NCI-H1417 treated with DMSO at 0.1 percent for 48 hours (cell line): ENCODE results near the gene MAGI2.
A peak's percentile ranks its signal among the peaks of the same experiment; 100 is the strongest.
"Not testable (repeated sequence)": the region's sequence is repeated elsewhere in the genome, so short reads cannot be mapped to it uniquely, and the experiment has no call there.

Experiments used
- DNase-seq: peaks from one replicate; lab custom pipeline; 2025; lab: John Stamatoyannopoulos, UW

The MAGI2 gene

DNA sequence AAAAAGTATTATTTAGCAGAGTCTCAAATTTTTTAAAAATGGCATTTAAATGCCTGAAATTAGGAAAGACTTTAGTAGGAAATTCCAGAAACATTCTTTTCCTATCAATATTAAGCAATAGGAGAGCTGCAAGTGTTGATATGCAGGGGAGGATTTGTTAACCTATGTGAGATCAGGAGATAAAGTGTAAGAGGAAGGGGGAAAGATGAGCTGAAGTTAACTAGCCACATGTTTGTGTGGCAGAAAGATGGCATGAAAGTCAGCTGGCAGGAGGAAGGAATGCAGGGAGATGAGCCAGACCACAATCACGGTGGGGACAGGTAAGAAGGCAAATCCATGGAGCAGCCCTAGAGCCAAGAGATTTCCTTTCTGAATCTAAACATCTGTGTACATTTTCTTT lies 303.6 kb downstream of the MAGI2 start:
- no peak for DNase-seq

DNA sequence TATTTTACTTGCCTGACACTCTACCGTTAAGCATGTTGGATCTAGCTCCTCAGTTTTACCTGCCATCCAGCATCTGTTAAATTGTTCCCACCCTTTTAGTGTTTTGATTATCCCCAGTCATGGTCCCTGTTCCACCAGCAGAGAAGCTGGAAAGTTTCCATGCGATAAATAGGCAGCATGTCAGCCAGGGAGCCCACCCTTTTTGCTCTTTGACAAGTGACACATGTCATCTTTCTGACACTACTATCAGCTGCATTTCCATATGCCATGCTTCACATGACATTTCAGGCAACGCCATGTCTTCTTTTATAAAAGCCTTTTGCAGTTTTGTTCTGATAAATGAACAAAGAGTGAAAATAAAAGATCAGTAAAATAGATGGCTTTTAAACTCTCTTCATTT lies 310.8 kb downstream of the MAGI2 start:
- DNase-seq, result no peak

DNA sequence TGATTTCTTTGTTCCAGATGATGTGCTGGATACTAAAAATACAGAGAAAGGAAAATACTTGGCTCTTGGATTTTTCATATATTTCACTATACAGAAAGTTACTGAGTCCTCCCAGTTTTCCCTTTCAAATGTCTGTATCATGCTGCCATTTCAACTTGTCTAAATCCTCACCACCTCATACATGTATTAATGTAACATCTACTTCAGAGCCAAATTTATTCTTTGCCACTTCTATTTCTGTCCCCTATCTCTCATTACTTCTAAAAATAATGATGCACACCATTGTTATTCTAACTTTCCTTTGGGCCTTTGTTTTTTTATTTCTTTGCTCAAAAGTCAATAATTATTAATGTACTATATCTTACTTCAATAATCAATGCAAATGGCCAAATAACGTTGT lies 312.2 kb downstream of the MAGI2 start:
- no peak for DNase-seq

DNA sequence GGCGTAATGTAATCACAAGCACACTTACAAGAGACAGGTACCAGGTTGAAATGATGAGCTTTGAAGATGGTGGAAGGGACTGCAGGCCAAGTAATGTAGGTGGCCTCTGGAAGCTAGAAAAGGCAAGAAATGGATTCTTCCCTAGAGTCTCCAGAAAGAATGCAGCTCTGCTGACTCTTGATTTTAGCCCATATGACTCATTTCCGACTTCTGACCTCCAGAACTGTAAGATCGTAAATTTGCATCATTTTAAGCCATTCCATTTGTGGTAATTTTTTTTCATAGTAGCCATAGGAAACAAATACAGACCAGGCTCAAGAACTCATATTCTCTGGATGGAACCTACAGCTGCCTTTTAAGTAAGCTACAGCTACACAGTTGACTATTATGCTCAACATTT lies 315.5 kb downstream of the MAGI2 start:
- no peak for DNase-seq

DNA sequence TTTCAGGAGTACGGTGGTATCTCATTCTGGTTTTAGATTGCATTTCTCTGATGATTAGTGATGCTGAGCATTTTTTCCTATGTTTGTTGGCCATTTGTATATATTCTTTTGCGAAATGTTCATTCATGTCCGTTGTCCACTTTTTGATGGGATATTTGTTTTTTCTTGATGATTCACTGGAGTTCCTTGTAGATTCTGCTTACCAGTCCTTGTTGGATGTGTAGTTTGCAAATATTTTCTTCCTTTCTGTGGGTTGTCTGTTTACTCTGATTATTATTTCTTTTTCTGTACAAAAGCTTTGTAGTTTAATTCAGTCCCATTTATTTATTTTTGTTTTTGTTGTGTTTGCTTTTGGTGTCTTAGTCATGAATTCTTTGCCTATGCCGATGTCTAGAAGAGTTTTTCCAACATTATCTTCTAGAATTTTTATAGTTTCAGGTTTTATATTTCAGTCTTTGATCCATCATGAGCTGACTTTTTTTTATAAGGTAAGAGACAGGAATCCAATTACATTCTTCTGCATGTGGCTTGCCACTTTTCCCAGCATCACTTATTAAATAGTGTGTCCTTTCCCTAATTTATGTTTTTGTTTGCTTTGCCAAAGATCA lies 320.5 kb downstream of the MAGI2 start:
- no peak for DNase-seq

DNA sequence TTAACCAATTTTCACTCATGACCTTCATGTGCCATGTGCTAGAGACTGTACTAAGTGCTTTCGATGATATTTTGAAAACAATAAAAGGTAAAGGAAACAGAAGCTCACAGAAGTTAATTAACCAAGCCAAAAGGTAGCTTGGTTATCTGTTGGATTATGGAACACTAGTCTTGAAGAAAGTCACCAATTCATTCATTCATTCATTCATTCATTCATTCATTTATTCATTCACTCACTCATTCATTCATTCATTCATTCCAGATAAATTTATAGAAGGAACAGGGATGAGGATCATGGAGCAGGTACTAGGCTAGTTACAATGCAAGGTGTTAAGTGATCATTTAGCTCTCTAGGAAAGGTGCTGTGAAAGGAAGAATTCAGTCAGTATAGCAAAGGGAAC lies 322.8 kb downstream of the MAGI2 start:
- no peak for DNase-seq

DNA sequence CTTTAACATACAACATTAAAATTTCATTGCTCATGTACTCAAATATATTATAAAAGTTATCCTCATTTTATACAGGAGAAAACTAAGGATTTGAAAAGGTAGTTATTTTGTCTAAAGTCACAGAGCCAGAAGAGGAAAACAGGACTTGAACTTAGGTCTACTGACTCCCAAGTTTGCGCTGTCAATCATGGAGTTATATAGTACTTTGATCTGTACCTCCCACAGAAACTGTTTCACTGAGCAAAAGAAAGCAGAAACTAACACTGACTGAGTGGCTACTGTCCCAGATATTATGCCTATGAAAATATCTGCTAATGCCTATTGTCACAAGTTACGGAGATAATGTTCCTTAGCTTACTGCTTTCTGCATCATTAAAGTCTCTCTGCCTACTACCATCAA lies 329.1 kb downstream of the MAGI2 start:
- no peak for DNase-seq

DNA sequence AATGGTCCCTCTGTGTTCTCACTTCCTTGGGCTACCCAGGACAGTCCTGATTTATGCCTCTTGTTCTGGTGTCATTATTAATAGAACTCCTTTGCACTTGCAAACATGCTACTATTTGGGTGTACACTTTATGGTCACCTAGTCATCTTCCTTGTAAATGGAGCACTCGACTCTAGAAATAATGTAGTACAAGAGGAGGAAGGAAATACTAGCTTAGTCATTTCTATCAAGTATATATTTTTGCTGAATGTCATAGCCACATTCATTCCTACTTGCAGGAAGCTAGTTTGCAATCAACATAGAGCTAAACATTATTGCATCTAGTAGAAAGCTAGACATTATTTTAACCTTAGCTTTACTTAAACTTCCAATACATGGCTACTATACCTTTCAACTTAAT lies 335.3 kb downstream of the MAGI2 start:
- DNase-seq, result no peak

DNA sequence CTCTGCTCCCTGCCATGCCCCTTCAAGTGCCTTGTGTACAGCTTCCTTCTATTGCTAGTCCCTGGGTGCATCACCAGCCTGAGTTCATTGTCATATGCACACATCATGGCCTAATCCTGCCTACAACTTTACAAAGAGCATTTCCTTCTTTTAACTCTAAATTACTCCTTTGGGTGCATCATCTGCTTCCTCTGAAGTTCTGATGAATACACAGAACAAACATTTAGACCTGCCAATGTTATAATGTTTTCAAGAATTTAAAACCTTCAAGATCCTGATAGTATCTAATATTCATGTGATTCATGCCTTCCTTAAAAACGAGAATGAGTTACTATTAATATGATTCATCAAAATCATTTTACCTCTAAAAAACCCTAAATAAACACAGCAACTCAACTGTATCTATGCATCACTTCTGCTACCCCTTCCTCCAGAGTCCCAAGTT lies 357.1 kb downstream of the MAGI2 start:
- no peak for DNase-seq

DNA sequence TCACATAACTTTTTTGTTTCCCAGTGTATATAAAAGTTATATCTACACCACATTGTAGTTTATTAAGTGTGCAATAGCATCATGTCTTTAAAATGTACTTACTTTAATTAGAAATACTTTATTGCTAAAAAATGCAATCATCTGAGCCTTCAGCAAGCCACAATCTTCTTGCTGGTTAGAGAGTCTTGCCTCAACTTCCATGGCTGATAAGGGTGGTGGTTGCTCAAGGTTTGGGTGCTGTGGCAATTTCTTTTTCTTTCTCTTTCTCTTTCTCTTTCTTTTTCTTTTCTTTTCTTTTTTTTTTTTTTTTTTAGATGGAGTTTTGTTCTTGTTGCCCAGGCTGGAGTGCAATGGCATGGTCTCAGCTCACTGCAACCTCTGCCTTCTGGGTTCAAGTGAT lies 360.0 kb downstream of the MAGI2 start:
- DNase-seq, result no peak

DNA sequence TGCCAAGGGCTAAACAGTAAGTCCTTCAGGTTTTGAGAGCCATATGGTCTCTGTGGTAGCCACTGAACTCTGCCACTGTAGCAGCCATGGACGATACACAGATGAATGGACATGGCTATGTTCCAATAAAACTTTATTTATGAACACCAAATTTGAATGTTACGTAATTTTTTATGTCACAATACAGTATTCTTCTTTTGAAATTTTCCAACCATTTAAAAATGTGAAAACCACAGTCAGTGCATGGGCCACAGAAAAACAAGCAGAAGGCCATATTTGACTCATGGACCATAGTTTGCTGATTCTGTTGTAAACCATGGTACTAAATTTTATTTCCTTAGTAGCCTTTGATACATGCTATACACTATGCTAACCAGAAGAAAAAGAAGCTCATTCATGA lies 361.8 kb downstream of the MAGI2 start:
- no peak for DNase-seq

DNA sequence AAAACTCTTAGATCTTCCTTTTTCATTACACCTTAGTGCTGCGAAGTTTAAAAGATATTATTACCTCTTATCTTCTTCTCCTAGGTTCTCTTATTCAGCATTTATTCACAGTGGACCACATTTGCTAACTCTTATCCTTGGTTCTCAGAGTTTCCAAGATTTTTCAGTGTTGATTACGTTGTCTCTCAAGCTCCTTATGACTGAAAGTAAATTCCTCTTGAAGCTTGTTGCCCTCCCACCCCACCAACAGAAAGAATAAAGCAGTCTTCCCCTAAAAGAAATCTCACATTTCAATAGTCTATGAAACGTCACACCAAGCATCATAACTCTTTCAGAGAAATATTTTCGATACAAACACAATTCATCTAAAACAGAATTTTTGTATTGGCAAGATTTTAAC lies 362.5 kb downstream of the MAGI2 start:
- DNase-seq, result no peak

DNA sequence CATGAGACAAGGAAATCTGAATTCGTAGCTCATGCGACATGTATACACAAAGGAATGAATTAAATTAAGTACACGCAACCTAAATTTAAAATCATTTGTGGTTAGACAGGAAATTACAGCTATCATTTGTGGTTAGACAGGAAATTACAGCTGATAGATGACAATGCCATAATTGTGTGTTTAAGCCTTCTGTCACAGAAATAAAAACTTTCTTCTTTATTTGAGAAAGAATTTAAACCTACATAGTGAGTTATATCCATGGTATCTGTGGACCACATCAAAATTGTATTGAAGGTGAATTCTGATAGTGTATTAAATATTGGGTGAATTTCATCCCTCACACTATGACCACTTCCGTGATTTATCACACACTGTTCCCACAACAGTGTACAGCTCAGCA lies 362.9 kb downstream of the MAGI2 start:
- DNase-seq, result no peak

DNA sequence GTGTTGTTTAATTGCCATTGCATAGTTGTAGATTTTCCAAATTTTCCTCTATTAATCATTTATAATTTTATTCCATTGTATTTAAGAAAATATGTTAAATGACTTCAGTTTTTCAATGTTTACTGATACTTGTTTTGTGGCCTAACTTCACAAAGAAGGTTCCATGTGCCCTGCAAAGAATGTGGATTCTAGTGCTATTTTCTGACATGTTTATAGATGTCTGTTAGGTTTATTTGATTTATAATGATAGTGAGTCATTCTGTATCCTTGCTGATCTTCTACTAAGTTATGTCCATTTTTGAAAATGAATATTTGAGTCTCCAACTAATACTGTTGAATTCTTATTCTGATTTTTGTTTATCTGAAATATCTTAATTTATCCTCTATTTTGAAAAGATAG lies 369.0 kb downstream of the MAGI2 start:
- DNase-seq, result no peak

DNA sequence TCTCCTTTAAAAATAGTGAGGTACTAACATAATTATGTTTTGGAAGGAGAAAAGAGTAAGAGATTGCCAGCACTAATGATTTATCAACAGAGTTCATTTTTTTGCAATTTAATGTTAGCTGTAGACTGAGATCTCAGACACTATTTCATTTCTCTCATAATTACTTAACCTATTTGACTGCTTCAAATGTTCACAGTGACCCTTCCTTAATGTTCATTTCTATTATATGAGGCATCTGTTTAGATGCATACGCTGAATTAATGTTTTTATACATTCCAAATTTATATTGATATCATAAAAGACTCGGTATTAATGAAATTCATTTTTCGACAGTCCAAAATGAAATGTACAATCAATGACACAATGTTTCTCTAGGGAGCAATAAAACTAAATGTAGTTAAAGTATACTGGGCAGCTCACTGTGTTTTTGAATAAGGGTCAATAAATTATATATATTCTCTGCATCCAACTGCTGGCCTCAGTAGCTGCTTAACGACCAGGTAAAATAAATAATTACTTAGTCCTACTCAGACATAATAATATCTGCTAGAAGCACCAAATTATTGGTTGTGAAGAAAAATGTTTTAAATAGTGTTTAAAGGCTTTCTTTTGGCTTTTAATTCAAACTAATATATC lies 373.4 kb downstream of the MAGI2 start:
- no peak for DNase-seq

DNA sequence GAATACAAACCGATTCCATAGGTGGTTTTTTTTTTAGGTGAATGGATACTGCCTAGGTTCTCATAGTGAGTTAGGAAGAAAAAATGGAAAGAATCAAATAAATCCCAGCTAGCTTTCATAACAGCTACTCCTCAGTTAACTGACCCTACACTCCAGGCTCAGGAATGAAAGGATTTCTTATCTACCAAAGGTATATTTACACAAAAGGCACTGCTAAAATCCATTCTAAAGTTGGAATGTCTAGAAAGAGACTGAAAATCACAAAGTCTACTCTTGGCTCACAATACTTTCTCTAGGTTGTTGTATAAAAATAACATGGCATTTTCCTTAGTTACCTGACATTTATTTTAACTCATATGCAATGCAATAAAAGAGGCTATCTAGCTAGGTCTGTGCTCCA lies 375.2 kb downstream of the MAGI2 start:
- no peak for DNase-seq

DNA sequence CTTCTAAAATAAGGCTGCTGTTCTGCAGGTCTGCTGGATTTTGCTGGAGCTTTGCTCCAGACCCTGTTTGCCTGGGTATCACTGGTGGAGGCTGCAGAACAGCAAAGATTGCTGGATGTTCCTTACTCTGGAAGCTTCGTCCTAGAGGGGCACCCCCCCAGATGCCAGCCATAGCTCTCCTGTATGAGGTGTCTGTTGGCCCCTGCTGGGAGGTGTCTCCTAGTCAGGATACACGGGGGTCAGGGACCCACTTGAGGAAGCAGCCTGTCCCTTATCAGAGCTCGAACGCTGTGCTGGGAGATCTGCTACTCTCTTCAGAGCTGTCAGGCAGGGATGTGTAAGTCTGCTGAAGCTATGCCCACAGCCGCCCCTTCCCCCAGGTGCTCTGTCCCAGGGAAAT lies 382.3 kb downstream of the MAGI2 start:
- not testable (repeated sequence) for DNase-seq

DNA sequence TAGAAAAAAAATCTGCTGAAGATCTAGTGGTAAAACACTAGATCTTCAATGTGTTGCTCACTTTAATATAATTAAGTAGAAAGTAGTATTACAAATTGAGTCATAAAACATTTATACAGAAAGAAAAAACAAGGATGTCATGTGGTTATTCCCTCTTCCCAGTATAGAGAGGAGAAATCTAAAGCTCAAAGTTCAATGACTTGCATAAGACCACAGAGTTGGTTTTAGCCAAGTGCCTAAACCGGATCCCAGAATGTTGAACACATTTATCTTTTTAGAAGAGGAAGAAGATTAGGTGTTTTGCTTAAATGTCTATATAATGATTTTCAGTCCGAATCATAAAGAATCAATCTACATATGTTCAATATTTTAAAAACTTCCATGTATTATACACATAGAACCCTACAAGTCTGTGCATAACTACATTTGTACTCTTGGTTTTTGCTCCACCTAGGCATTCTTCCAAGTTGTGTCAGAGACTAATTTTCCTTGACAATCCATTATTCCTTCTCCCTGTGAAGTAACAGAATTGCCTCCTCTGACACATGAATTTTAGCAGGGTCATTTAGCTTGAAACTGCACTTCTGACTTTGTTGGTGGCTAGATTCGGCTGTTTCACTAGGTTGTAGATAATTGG lies 389.2 kb downstream of the MAGI2 start:
- no peak for DNase-seq

DNA sequence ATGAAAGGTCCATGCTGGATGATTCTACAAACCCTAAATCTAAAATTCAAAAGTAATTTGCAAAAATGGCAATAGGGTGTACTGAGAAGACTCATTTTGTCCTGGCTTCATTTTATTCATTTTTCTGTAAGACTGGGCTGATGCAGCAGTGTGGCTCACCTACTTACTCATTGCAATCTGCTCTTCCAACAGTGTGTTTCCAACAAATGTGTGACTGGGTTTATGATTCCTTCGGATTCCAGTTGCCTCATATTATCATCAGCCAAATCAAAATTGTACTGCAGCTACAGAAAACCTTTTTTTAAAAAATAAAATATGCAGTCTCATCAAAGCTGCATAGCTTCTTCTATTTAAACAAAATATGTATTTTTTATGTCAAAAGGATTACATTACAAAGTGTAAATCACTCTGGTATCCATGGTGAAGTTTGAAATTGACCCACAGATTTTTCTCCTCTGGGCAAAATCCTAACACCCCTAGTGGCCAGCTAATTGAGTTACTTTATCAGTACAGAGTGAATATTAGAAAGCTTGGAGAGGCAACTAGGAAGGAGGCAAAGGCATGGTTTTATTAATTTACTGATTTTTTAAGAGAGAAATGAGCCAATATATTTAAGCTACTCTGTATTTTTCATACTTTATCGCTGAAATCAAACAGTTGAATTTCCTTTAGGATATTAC lies 390.3 kb downstream of the MAGI2 start:
- DNase-seq, result no peak

DNA sequence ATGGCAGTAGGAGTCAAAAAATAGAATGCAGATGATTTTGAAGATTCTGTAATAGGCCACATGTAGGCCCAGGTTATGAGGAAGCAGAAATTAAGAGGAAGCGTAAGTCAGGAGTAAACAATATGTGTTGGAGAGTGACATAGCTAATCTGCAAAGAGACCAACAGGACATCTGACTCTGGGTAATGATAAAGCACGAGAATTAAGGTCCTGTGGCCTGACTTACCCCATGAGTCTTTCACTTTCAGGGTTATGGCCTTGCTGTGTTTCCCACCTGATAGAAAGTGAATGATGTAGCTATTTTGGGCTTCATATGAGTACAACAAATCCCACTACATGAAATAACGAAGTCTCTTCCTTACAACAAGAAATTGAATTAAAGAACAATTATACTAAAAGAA lies 393.0 kb downstream of the MAGI2 start:
- DNase-seq, result no peak

DNA sequence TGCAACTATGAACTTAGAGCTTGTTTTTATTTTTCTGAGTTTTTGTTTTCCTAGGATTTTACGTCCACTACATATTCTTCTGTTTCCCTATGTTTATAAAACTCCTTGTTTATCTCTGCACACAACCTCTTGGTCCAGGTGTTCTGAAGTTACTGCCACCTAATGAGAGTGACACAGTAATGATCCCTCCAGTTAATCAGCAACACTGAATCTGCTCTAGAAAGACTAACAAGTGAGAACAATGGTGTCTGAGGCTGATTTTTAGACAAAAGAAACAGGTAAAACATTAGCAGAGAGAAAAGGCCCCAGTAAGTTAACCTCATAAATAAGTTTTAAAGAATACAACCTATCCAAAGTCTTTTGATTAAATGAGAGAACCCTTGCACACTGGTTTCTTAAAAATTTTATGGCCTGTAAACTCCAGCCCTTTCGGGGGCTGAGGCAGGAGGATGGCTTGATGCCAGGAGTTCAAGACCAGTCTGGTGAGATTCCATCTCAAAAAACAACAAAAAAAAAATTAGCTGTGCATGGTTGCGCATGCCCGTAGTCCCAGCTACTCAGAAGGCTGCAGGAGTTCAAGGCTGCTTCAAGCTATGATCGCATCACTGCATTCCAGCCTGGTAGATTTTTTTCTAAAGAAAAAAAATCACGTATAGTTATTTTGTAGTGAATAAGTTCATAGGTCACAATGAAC lies 397.6 kb downstream of the MAGI2 start:
- DNase-seq, result peak; percentile 26

DNA sequence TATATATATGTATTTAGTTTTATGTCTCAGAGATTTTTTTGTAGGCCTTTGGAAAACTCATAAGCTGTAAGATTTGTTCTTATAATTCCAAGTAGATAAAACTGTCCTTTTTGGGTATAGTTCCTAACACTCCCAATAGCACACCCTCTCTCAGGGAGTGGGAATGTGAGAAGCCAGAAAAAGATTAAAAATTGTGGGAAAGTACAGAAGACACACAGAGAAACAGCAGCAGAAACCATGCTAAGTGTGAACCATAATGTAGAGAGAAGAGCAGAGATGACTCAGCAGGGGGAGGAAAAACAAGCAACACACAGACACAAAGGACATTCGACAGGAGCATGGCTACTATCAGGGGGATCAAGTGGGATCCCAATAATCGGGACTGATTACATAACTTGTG lies 401.6 kb downstream of the MAGI2 start:
- DNase-seq, result no peak

DNA sequence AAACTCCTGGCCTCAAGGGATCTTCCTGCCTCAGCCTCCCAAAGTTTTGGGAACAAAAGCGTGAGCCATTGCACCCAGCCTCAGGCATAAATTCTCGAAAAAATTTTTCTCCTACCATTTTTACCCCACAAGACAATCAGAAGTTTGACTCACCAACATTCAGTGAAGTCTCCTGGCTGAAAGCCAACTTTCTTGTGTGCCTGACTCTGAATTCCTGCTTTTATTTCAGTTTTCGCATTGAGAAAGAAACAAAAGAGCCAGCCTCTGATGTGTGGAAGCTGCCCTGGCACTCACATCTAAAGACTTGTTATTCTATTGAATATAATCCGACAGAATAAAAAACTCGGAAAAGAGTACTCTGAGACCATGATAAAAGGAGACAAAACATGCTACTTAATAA lies 402.9 kb downstream of the MAGI2 start:
- DNase-seq, result no peak
